Gastrocnemius medialis (tissue), 4 donors: ENCODE measurements around the gene C1D. TPM values are rescaled to one million over a fixed set of nuclear protein-coding genes. Genes with fewer than 3 reads are reported as not detected.
"Not testable (repeated sequence)": the region's sequence is repeated elsewhere in the genome, so short reads cannot be mapped to it uniquely, and the experiment has no call there.

Experiments used
- ATAC-seq, 2 donors: fragments of 150-250 bp; one replicate each; pipeline ENCODE4 v1.9.1; 2016
- DNase-seq, 2 donors: peaks; one replicate each; pipeline ENCODE4 v3.0.0-alpha.2; 2019
- H3K27ac ChIP-seq, 4 donors: fragments of 200-600 bp; sonication (generic); 1 replicate in 1 of 4; 2 replicates in 3 of 4; pipeline ENCODE4 v1.5.1; 2016 to 2018; ENCODE audit warnings: mild to moderate bottlenecking in 2 of 4, moderate library complexity in 1 of 4
- H3K27me3 ChIP-seq, 3 donors: fragments of 200-600 bp; sonication (generic) in 2 of 3; 1 replicate in 1 of 3; 2 replicates in 2 of 3; pipeline versions ENCODE4 v1.5.1 to v1.6.0; 2016 to 2019; ENCODE audit warnings: mild to moderate bottlenecking in 1 of 3, moderate library complexity in 1 of 3
- H3K36me3 ChIP-seq, 2 donors: fragments of 200-600 bp; sonication (generic) in 1 of 2; one replicate each; pipeline ENCODE4 v1.5.1; 2017 to 2018
- H3K4me1 ChIP-seq, 2 donors: fragments of 200-600 bp; sonication (generic) in 1 of 2; one replicate each; pipeline ENCODE4 v1.5.1; 2016 to 2017; ENCODE audit warnings: mild to moderate bottlenecking in 2 of 2
- H3K4me3 ChIP-seq, 4 donors: fragments of 200-600 bp; sonication (generic) in 3 of 4; 1 replicate in 1 of 4; 2 replicates in 3 of 4; pipeline ENCODE4 v1.5.1; 2016 to 2019; ENCODE audit warnings: mild to moderate bottlenecking in 2 of 4
- H3K9me3 ChIP-seq, 3 donors: fragments of 200-600 bp; sonication (generic) in 2 of 3; 1 replicate in 1 of 3; 2 replicates in 2 of 3; pipeline ENCODE4 v1.5.1; 2016 to 2019
- POLR2A ChIP-seq, 2 donors: fragments of 450-650 bp; IDR thresholded peaks; one replicate each; pipeline ENCODE4 v1.6.1; 2017; ENCODE audit warnings: antibody characterized with exemption in 2 of 2, mild to moderate bottlenecking in 2 of 2, moderate library complexity in 2 of 2
- in situ Hi-C, 4 donors: fragments of 200-750 bp; cut with MboI; loops; one replicate each; pipeline versions ENCODE4 v1.15.0 to v1.8.0; 2017; ENCODE audit warnings: low sequenced_read_pairs in 4 of 4
- intact Hi-C: fragments of 100-400 bp; cut with DNase I; formaldehyde crosslinking; loops from one replicate; pipeline ENCODE4 v1.15.1; 2023; ENCODE audit warnings: low total_unique reads
- total RNA-seq, 4 donors: library from RNA; depleted of rRNA; stranded (reverse); fragments of >200 nt; gene quantifications; one replicate each; pipeline versions ENCODE4 v1.1.0 to v1.2.3, GENCODE V29; 2016
- TF ChIP-seq, protein P1 (sequence below), 5 experiments: fragments of 450-650 bp in 3 of 5; fragments of 200-600 bp in 2 of 5; sonication (generic) in 2 of 5; IDR thresholded peaks in 4 of 5; conservative IDR thresholded peaks in 1 of 5; 1 replicate in 4 of 5; 2 replicates in 1 of 5; pipeline ENCODE4 v1.5.1; 2016 to 2019; ENCODE audit warnings: antibody characterized with exemption in 5 of 5, mild to moderate bottlenecking in 3 of 5, moderate library complexity in 3 of 5

C1D gene
- total RNA-seq, 4 donors from 2014 or later: 29.7 to 57.3 (median 41.4) TPM

DNA sequence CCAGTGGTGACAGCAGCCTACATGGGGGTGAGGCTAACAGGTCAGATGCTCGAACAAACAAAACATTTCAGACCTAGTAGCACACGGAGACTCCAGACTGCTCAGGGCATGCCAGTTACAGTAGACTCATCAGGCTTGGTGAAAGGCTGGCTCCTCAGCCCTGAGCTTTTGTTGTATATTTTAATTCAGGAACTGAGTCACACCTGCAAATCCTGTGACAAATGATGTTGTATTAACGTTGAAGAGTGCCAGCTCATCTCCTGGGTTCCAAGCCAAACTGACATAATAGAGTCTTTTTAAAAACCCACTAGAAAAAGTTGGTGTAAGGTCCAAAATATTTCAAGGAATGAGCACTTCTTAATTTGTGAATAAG lies 65.3 kb downstream of the C1D start:
- H3K27me3 ChIP-seq: no peaks in the 10 kb centered on the region
- intact Hi-C loops: no loop called here
- no peak for TF ChIP-seq POLR2A (IDR thresholded peaks at IDR 0.05)
- TF ChIP-seq, protein P1, sequence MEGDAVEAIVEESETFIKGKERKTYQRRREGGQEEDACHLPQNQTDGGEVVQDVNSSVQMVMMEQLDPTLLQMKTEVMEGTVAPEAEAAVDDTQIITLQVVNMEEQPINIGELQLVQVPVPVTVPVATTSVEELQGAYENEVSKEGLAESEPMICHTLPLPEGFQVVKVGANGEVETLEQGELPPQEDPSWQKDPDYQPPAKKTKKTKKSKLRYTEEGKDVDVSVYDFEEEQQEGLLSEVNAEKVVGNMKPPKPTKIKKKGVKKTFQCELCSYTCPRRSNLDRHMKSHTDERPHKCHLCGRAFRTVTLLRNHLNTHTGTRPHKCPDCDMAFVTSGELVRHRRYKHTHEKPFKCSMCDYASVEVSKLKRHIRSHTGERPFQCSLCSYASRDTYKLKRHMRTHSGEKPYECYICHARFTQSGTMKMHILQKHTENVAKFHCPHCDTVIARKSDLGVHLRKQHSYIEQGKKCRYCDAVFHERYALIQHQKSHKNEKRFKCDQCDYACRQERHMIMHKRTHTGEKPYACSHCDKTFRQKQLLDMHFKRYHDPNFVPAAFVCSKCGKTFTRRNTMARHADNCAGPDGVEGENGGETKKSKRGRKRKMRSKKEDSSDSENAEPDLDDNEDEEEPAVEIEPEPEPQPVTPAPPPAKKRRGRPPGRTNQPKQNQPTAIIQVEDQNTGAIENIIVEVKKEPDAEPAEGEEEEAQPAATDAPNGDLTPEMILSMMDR (IDR thresholded peaks at IDR 0.05 in 4 of 5, conservative IDR thresholded peaks at IDR 0.05 in 1 of 5): no peak
- H3K4me3 ChIP-seq: no peak overlapping the region
- no peak for DNase-seq
- no peak for ATAC-seq
- in situ Hi-C loops: no loop called here
- H3K36me3 ChIP-seq: no peaks in the 10 kb centered on the region
- H3K27ac ChIP-seq: no peak overlapping the region
- no peaks in the 10 kb centered on the region for H3K9me3 ChIP-seq
- no peaks in the 10 kb centered on the region for H3K4me1 ChIP-seq

GRCh38 chr2:67996772-67997527 lies 65.9 kb downstream of the C1D start:
- no peak for DNase-seq
- ATAC-seq: no peak
- TF ChIP-seq, protein P1 (IDR thresholded peaks at IDR 0.05 in 4 of 5, conservative IDR thresholded peaks at IDR 0.05 in 1 of 5): no peak
- TF ChIP-seq POLR2A (IDR thresholded peaks at IDR 0.05): no peak
- H3K9me3 ChIP-seq: no peaks in the 10 kb centered on the region
- in situ Hi-C loops: no loop called here
- no peaks in the 10 kb centered on the region for H3K36me3 ChIP-seq
- H3K27me3 ChIP-seq: no peaks in the 10 kb centered on the region
- no peak overlapping the region for H3K4me3 ChIP-seq
- intact Hi-C loops: no loop called here
- H3K4me1 ChIP-seq: no peaks in the 10 kb centered on the region
- no peak overlapping the region for H3K27ac ChIP-seq

- Histone ChIP-seq H3K4me1 (no peaks in the 10 kb centered on the region), H3K27me3 (no peaks in the 10 kb centered on the region), H3K9me3 (no peaks in the 10 kb centered on the region), H3K27ac (no peak overlapping the region), H3K36me3 (no peaks in the 10 kb centered on the region), H3K4me3 (no peak overlapping the region)
- no peak for ATAC-seq
- no peak for TF ChIP-seq POLR2A (IDR thresholded peaks at IDR 0.05)
- TF ChIP-seq, protein P1 (IDR thresholded peaks at IDR 0.05 in 4 of 5, conservative IDR thresholded peaks at IDR 0.05 in 1 of 5): no peak
- in situ Hi-C loops (no loop called here), intact Hi-C loops (no loop called here)
- DNase-seq: no peak
These were observed 68.1 kb downstream of the C1D start for GRCh38 chr2:67994716-67995115.

GRCh38 chr2:67994069-67994468 lies 68.7 kb downstream of the C1D start:
- DNase-seq, H3K36me3 ChIP-seq, ATAC-seq, H3K9me3 ChIP-seq, H3K4me1 ChIP-seq, H3K4me3 ChIP-seq, intact Hi-C loops, H3K27me3 ChIP-seq, in situ Hi-C loops, H3K27ac ChIP-seq: not testable (repeated sequence)

DNA sequence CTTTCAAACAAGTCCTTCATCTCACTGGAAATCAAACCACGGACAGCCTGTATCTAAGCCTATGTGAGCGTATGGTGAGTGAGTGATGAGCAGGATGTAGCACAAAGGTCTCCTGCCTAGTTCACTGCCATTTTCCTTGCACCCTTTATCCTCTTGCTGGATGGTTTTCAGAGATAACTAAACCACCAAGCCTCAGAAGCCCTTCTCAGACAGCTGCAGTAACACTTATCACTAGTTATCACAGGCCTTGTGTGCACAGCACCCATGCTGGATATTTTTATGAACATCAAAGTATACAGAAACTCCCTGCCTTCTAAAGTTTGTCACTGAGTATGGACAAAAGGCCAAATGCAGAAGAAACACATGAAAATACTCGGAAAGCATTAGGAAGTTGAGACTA lies 69.5 kb downstream of the C1D start:
- in situ Hi-C loops (no loop called here), intact Hi-C loops (no loop called here)
- no peaks in the 10 kb centered on the region for H3K36me3 ChIP-seq
- TF ChIP-seq, protein P1 (IDR thresholded peaks at IDR 0.05 in 4 of 5, conservative IDR thresholded peaks at IDR 0.05 in 1 of 5): no peak
- no peaks in the 10 kb centered on the region for H3K9me3 ChIP-seq
- H3K27me3 ChIP-seq: no peaks in the 10 kb centered on the region
- ATAC-seq: no peak
- no peak overlapping the region for H3K4me3 ChIP-seq
- H3K27ac ChIP-seq: no peak overlapping the region
- DNase-seq: no peak
- no peaks in the 10 kb centered on the region for H3K4me1 ChIP-seq
